Right atrium auricular region (tissue), 2 donors: Measurements from ENCODE around the gene STYK1. TPM values are rescaled to one million over a fixed set of nuclear protein-coding genes. Genes with fewer than 3 reads are reported as not detected.
A peak's percentile ranks its signal among the peaks of the same experiment; 100 is the strongest.

Experiments used
- DNase-seq: peaks from one replicate; pipeline ENCODE4 v3.0.0-alpha.2; 2019; ENCODE audit warnings: low spot score
- H3K27ac ChIP-seq, 2 donors: fragments of 200-600 bp; sonication (generic); 1 replicate in 1 of 2; 2 replicates in 1 of 2; pipeline ENCODE4 v1.5.1; 2016 to 2019
- H3K27me3 ChIP-seq, 2 donors: fragments of 200-600 bp; sonication (generic); one replicate each; pipeline versions ENCODE4 v1.5.1 to v1.6.0; 2017 to 2019
- H3K36me3 ChIP-seq: fragments of 200-600 bp; sonication (generic); one replicate; pipeline ENCODE4 v1.5.1; 2016
- H3K4me1 ChIP-seq, 2 donors: fragments of 200-600 bp; sonication (generic); one replicate each; pipeline versions ENCODE4 v1.5.1 to v1.6.0; 2017 to 2019
- H3K4me3 ChIP-seq, 2 donors: fragments of 200-600 bp; sonication (generic); 1 replicate in 1 of 2; 2 replicates in 1 of 2; pipeline ENCODE4 v1.5.1; 2017 to 2019; ENCODE audit warnings: mild to moderate bottlenecking in 1 of 2, moderate library complexity in 1 of 2
- H3K9me3 ChIP-seq, 2 donors: fragments of 200-600 bp; sonication (generic); one replicate each; pipeline ENCODE4 v1.5.1; 2019
- CTCF ChIP-seq, 2 donors: fragments of 200-600 bp; sonication (generic); IDR thresholded peaks; one replicate each; pipeline ENCODE4 v1.5.1; 2019; ENCODE audit warnings: antibody characterized with exemption in 2 of 2
- total RNA-seq, 2 donors: library from RNA; depleted of rRNA; stranded (reverse); fragments of >200 nt; gene quantifications; one replicate each; pipeline ENCODE4 v1.1.0, GENCODE V29; 2016

STYK1 gene
- total RNA-seq, 2 donors from 2014 or later, result 0.12 TPM; not detected in 1

GRCh38 chr12:10719482-10719881 is 45.6 kb upstream of the STYK1 start:
- no peak for TF ChIP-seq CTCF (IDR thresholded peaks at IDR 0.05)
- Histone ChIP-seq H3K27me3 (no peaks in the 10 kb centered on the region), H3K36me3 (peaks cover 20% of the 10 kb centered on the region), H3K27ac (peak overlapping the region; percentile 98 to 99), H3K9me3 (no peaks in the 10 kb centered on the region), H3K4me3 (no peak overlapping the region), H3K4me1 (peaks cover 0 to 66% of the 10 kb centered on the region in 2 donors)
- no peak for DNase-seq

- peaks cover 32% of the 10 kb centered on the region for H3K36me3 ChIP-seq
- no peak for DNase-seq
- no peak for TF ChIP-seq CTCF (IDR thresholded peaks at IDR 0.05)
- peak overlapping the region; percentile 98 to 99 for H3K27ac ChIP-seq
- no peaks in the 10 kb centered on the region for H3K27me3 ChIP-seq
- no peaks in the 10 kb centered on the region for H3K9me3 ChIP-seq
- no peak overlapping the region for H3K4me3 ChIP-seq
- H3K4me1 ChIP-seq, result peaks cover 0 to 58% of the 10 kb centered on the region in 2 donors
These were observed 44.5 kb upstream of the STYK1 start for GRCh38 chr12:10718279-10718821.

GRCh38 chr12:10717410-10717809 is 43.6 kb upstream of the STYK1 start:
- Histone ChIP-seq H3K9me3 (no peaks in the 10 kb centered on the region), H3K27me3 (no peaks in the 10 kb centered on the region), H3K4me1 (peaks cover 0 to 58% of the 10 kb centered on the region in 2 donors), H3K36me3 (peaks cover 41% of the 10 kb centered on the region), H3K4me3 (no peak overlapping the region), H3K27ac (peak overlapping the region; percentile 98 to 99)
- no peak for DNase-seq
- TF ChIP-seq CTCF (IDR thresholded peaks at IDR 0.05), result no peak

GRCh38 chr12:10716704-10717315 is 43.0 kb upstream of the STYK1 start:
- H3K36me3 ChIP-seq, result peaks cover 47% of the 10 kb centered on the region
- peak; percentile 96 for DNase-seq
- no peaks in the 10 kb centered on the region for H3K9me3 ChIP-seq
- H3K27me3 ChIP-seq, result no peaks in the 10 kb centered on the region
- H3K4me3 ChIP-seq, result no peak overlapping the region
- TF ChIP-seq CTCF (IDR thresholded peaks at IDR 0.05), result no peak
- peaks cover 0 to 58% of the 10 kb centered on the region in 2 donors for H3K4me1 ChIP-seq
- H3K27ac ChIP-seq, result peak overlapping the region; percentile 98 to 99

- TF ChIP-seq CTCF (IDR thresholded peaks at IDR 0.05), result no peak
These were observed 42.4 kb upstream of the STYK1 start for GRCh38 chr12:10716277-10716676.

More at GRCh38 chr12:10716277-10716676, 42.4 kb upstream of the STYK1 start:
- H3K27me3 ChIP-seq, result no peaks in the 10 kb centered on the region
- peaks cover 0 to 54% of the 10 kb centered on the region in 2 donors for H3K4me1 ChIP-seq
- peak overlapping the region; percentile 98 to 99 for H3K27ac ChIP-seq
- H3K36me3 ChIP-seq, result peaks cover 51% of the 10 kb centered on the region
- no peak for DNase-seq
- no peak overlapping the region for H3K4me3 ChIP-seq
- no peaks in the 10 kb centered on the region for H3K9me3 ChIP-seq
